ENCODE data around the gene CERS6.

Gene CERS6

GRCh38 chr2:168712053-168712452 lies 256.0 kb downstream of the CERS6 start:
- DNase-seq = no peak

DNA sequence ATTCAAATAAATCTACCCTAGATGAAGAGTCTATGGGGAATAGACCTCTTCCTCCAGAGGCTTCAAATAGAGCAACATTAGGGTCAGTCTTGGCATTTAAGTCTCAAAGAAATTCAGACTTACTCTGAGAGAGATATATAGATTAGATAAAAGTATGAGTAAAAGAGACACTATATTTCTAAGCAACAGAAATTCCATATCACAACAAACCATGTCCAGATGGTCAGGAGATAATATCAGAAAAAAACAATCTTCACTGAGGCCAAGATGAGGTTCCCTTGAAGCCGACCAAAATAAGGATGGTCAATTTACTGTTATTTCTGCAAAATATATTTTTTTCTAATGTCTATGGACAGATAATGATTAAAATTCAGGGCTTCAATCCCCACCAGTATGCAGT lies 257.3 kb downstream of the CERS6 start:
- no peak for DNase-seq

DNA sequence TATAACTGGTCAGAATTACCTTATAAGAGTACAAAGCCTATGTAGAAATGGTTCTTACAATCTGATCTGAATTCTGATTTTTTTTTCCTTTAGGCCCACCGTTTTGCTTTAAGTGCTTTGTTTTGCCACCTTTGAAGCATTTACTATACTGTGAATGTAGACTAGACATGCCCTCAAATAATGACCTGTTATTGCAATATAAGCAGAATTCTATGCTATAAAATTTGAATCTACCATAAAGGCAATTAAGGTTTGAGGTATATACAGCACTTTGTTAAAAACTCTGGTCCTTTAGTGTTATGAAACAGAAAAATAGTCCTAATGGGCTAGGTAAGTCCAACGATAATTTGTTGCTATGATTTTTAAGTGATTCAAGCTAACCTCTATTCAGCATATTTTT lies 259.8 kb downstream of the CERS6 start:
- no peak for DNase-seq

DNA sequence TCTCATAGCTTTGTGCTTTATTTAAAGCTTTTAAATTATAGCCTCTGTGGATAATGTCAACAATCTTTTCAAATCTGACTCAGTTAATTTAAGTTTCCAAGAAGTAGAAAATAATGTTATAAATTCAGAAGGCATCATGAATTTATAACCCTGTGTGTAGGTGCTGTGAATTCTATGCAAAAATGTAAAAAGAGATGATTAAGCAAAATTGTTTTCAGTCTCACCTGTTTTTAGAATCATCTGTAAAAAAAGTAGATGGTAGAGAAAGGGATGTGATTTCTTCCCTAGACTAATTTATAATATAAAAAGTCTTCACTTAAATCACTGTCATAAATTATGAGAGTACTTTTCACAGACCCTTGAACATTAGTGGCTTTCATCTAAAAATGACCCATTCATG lies 260.8 kb downstream of the CERS6 start:
- DNase-seq = no peak

- no peak for DNase-seq
Observed at GRCh38 chr2:168717790-168718502, 261.9 kb downstream of the CERS6 start.

DNA sequence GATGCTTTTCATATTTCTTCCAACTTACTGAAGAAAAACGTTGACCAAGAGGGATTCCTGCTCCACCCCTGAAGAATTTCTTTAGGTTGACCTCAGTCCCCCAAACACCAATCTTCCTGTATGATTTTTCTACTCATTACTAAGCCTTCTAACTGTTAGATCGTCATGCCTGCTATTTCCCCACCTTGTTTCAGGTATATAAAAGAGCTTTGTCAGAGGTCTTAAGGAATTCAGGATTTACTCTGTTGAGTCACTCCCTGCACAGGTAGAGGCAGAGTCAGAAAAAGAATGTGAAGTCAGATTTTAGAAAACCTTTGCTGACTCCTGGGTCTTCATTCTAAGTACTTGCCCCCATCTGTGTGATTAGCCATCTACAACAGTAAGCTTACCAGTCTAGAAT lies 262.6 kb downstream of the CERS6 start:
- no peak for DNase-seq

DNA sequence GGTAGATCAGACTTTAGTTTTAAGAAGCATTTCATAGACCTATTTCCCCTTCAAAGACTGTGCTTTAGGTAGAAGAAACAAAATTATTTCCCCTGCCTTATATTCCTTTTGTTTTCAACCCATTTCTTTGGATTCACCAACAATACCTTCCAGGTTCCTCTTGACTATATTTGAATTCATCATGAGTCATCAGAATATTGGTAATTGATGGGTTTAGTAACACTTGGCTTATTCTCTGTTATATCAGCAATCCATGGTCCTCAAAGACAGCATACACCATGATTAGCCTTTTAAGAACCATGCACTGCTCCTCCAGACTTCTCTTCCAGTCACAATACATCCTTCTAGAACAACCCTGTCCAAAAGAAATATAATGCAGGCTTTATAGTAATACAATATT lies 263.4 kb downstream of the CERS6 start:
- DNase-seq = no peak

DNA sequence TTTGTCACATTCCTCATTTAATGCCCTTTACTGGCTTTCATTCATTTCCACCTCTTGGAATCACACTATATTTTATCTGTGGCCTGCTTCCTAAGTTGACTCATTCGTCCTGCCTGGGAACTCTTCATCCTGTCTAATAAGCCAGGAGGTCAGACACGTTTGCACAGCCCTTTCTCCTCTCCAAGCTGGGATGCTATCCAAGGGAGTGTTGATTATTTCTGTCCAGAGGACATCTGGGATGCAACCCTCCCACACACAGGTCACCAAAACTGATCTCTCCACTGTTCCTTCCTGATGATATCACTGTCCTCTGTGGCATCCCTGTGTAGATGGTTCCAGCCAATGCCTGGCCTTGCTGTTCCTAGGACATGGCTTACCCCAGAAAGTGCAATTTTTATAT lies 266.5 kb downstream of the CERS6 start:
- no peak for DNase-seq

DNA sequence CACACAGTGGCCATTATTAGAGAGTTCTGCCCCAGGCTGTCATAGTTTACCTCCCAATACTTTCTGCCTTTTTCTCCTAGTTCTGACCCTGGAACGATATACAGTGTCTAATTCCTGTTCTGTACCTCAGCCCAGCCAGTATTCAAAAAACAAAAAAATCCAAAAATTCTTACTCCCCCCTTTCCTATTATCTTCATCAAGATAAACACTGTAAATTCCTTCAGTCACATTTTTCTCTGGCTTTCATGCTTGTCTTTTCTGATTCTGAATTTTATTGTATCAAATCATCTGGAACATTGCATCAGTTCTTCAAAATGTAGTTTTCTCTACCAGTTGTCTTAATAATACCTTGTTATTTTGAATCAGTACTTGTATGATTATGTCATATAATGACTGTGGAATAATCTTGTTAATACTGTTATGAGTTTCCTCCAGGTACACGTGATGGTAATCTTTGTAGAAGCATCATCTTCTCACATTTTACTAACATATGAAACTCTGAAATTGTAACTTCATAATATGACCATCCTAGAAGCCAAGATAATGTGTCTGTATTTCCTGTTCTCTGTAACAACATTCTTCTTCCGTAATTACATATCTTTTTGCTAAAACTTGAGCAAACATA lies 267.3 kb downstream of the CERS6 start:
- no peak for DNase-seq

GRCh38 chr2:168726375-168726774 lies 270.3 kb downstream of the CERS6 start:
- no peak for DNase-seq

DNA sequence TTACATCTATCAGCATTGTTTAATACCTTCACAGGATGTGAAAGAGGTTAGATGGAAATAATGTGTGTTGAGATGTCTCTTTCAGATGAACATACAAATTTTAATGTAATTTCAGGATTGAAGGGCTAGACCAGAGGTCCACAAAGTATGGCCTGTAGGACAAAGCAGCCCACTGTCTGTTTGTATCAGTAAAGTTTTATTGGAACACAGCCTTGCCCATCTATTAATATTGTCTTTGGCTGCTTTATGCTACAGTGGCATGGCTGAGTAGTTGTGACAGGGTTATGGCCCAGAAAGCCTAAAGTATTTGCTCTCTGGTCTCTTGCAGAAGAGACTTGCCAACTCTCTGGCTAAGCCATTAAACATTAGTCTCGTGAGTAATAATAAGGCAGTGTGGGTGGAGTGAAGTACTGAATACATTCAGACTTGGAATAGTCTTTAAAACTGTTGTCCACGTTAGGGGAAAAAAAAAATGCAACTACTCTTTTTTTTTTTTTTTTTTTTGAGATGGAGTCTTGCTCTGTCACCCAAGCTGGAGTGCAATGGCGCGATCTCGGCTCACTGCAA lies 271.9 kb downstream of the CERS6 start:
- no peak for DNase-seq

- DNase-seq = no peak
Observed at GRCh38 chr2:168729455-168729854, 273.4 kb downstream of the CERS6 start.

- DNase-seq = no peak
Observed at GRCh38 chr2:168730344-168730743, 274.3 kb downstream of the CERS6 start.

DNA sequence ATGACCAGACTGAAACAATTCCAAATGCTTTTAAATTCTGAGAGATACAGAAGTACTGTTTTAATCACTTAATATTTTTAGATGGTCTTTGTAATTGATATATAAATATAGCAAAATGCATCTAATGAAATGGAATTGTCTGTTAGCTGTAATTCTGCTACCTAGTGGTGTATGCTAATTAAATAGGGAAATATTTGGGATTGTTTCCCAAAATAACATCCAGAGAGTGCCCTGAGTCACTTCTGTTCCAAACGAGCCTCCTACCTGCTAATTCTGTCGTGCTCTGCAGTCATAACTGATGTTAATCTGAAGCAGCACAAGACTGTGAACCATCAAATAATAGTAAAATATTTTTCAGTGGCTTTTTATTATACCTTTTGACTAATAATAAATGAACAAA lies 274.9 kb downstream of the CERS6 start:
- no peak for DNase-seq

GRCh38 chr2:168731616-168732015 lies 275.5 kb downstream of the CERS6 start:
- DNase-seq = no peak

GRCh38 chr2:168732100-168732499 lies 276.0 kb downstream of the CERS6 start:
- no peak for DNase-seq

DNA sequence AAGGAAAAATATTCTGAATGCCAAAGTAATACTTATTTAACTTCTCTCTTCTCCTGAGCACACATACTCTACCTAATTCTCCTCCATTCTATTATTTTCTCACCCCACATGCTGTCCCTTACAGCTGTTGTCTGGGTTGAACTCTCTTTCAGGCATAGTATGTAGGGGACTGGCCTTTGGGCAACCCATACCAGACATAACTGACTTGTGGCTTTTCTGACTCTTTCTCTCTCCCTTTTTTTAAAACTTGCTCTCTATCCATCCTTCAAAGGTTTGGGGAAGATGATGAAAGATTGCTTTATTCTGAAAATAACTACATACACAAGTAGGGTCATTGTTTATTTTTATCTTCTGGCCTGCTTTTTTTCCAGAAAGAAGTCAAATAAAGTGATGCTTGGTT lies 276.4 kb downstream of the CERS6 start:
- no peak for DNase-seq

DNA sequence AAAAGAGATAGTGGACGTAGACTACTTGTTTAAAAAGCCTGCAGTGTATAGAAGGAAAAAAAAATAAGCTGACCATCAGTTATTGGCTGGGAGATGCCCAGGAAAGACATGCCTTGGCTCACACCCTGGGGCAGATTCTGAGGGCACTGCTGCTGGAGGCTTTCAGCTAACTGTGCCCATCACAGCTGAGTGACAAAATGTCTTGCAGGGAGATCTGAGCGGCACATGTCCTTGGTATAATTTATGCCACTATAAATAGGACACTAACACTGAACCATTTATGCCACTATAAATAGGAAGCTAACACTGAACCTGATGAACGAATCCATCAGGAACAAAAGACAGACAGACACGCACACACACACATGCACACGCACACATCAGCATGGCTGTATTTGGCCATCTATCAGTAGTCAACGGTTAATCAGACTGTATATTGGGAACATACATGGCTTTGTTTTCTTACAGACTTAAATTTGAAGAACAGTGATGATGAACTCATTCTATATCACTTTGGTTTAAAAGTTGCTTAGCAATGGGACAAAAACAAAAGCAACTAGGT lies 278.2 kb downstream of the CERS6 start:
- DNase-seq = no peak

DNA sequence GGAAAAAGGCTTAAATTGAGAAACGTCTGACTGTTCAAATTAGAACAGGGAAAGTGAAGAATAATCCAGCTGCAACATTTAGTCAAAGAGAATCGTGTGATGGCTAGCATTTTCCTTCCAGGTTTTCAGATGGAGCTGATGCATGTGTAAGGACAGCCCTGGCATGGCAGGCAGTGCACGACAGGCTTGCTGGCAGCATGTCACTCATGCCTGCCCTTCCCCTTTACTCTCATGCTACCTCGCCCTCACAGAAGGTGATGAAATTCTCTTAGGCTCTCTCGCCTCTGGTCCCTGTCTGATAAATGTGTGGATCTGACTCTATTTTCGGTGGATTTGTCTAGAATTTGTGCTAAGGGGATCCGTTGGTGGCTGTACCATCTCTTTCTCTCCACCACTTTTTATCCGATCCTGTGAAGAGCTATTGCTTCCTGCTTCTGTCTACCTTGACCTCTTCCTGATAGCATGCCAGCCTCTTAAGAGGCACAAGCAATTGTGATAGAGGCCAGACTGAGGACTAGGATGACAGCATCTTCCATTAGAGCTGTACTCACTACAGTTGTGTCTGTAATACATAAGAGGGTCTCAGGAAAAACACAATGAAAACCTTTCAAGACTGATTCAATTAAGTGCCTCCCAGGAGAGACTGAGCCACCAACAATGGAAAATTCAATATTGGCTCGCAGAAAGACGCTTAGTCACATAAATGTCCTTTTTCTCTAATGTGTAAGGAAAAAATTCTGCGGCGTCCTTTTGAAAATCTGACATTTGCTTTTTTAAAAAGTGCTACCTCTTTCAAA lies 280.8 kb downstream of the CERS6 start:
- DNase-seq = no peak

DNA sequence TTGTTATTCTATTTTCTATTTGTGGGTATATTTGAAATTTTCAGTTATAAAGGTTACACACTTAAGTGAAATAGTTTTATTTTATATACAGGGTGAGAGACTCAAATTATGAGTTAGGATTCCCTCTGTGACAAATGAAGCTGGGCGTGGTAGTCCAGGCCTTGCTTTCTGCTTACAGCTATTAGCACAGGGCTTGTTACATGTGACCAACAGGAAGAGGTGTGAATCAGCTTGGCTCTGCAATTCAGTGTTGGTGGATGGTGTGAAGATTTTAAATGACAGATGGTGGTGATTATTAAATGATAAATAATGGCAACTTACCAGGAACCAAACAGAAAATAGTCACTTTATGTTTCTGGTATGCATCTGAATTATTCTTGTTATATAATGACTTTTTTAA lies 282.0 kb downstream of the CERS6 start:
- DNase-seq = no peak

DNA sequence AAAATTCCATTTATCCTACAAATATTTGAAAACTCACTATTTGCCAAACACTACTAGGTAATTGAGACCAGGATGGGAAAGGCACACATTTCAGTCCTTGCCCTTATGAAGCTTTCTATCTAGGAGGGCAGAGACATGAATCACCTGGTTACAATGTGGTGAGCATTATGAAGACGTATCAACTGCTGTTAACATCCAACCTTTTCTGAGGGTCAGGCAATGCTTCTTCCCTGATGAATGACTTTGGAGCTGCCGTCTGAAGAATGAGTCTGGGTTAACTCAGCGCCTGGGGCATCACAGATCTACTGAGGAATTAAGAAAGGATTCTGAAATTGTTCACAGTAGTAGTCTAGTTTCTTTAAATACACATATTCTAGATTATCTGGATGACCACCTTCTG lies 284.3 kb downstream of the CERS6 start:
- no peak for DNase-seq

- no peak for DNase-seq
Observed at GRCh38 chr2:168740788-168741187, 284.7 kb downstream of the CERS6 start.

- no peak for DNase-seq
Observed at GRCh38 chr2:168742258-168742932, 286.3 kb downstream of the CERS6 start.

Measured in CD4-positive, alpha-beta T cell treated with Interleukin-12 subunit alpha and Interleukin-12 subunit beta, for 1 hour (primary cell).